Spinal cord (tissue), 10 donors: Measurements from ENCODE around the gene BORCS6. TPM values are rescaled to one million over a fixed set of nuclear protein-coding genes. Genes with fewer than 3 reads are reported as not detected.
"Not testable (repeated sequence)": the region's sequence is repeated elsewhere in the genome, so short reads cannot be mapped to it uniquely, and the experiment has no call there.

Source experiments
- DNase-seq, 6 donors: peaks; one replicate each; pipeline versions ENCODE4 v3.0.0 to v3.0.0-alpha.2; 2013 to 2015; ENCODE audit warnings: low spot score in 6 of 6, low read depth in 4 of 6
- H3K27ac ChIP-seq: one replicate; pipeline ENCODE4 v1.5.1; 2013; ENCODE audit warnings: low read depth, low read length, control low read depth
- H3K27me3 ChIP-seq: one replicate; pipeline ENCODE4 v1.6.1; 2013; ENCODE audit warnings: low read length; ENCODE audit not compliant: control insufficient read depth, insufficient read depth
- H3K36me3 ChIP-seq: one replicate; pipeline ENCODE4 v1.6.1; 2013; ENCODE audit warnings: low read length; ENCODE audit not compliant: control insufficient read depth, insufficient read depth
- H3K4me1 ChIP-seq: one replicate; pipeline ENCODE4 v1.6.1; 2013; ENCODE audit warnings: low read length; ENCODE audit not compliant: control insufficient read depth, insufficient read depth
- H3K4me3 ChIP-seq: one replicate; pipeline ENCODE4 v1.5.1; 2013; ENCODE audit warnings: low read depth, low read length, control low read depth
- H3K9me3 ChIP-seq: one replicate; pipeline ENCODE4 v1.6.1; 2013; ENCODE audit warnings: low read length; ENCODE audit not compliant: control insufficient read depth, insufficient read depth
- WGBS: methylation state at CpG from one replicate; pipeline ENCODE4 v1.1.5; 2013; ENCODE audit warnings: missing lambda C conversion rate; ENCODE audit not compliant: insufficient coverage; 5-methylcytosine and 5-hydroxymethylcytosine counted together
- polyA plus RNA-seq, 2 donors: library from polyadenylated mRNA; unstranded; fragments of 120-200 nt; gene quantifications; one replicate each; pipeline ENCODE4 v1.2.1, GENCODE V29; 2013; ENCODE audit not compliant: insufficient read length in 2 of 2
- total RNA-seq, 2 donors: library from RNA; depleted of rRNA in 1 of 2; stranded (reverse); fragments of 120-200 nt in 1 of 2; fragments of >200 nt in 1 of 2; gene quantifications; one replicate each; pipeline versions ENCODE4 v1.2.3 to v1.2.4, GENCODE V29; 2013 to 2014
- donor health status: healthy.

BORCS6 gene
- total and polyA plus RNA-seq, 4 donors, result 3.7 to 6.8 (median 6.5) TPM

GRCh38 chr17:8173871-8174322 lies 16.1 kb downstream of the BORCS6 start:
- Histone ChIP-seq H3K9me3 (no peaks in the 10 kb centered on the region), H3K27ac (peak overlapping the region; percentile 97), H3K4me3 (peak overlapping the region; percentile 51), H3K36me3 (no peaks in the 10 kb centered on the region), H3K27me3 (no peaks in the 10 kb centered on the region), H3K4me1 (peaks cover 44% of the 10 kb centered on the region)
- DNase-seq, result no peak
- 0% methylated on average over 9 of the region's 14 CpGs for WGBS

DNA sequence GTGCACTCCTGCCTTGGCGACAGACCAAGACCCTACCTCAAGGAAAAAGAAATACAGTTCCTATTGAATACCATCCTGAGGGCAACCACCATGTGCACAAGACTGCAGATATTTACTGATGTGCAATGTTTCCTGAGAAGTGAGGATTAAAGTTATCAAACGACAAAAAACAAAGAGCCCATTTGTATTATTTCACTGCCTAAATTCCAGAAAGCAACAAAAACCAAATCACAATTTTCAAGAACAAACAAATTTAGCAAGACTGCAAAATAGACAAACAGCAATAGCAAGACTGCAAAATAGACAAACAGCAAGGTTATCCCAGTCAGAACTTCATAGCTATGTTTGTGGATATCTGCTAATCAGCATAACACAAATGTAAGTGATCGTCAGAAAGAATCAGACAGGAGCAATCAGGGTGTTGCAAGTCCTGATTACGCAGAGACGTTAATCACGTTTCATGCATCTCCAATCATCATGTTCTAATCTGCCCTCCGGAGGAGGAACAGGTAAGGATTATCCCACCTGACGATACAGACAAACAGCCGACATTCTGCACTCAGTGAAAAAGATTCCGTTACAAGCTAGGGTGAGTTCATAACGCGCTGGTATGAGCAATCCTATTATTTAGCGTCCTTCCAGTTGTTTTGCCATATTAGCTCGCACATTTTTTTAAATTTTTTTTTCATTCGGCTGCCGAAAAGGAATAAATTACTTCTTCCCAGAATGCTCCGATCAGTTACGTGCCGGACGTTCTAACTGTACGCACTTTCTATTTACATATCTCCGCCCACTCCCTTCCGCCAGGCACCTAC lies 16.7 kb downstream of the BORCS6 start:
- H3K4me1 ChIP-seq, result peaks cover 44% of the 10 kb centered on the region
- H3K27me3 ChIP-seq, result no peaks in the 10 kb centered on the region
- H3K27ac ChIP-seq, result peak overlapping the region; percentile 97
- H3K36me3 ChIP-seq, result no peaks in the 10 kb centered on the region
- H3K4me3 ChIP-seq, result peak overlapping the region; percentile 51
- H3K9me3 ChIP-seq, result no peaks in the 10 kb centered on the region
- WGBS, result 0% methylated on average over 18 of the region's 23 CpGs
- DNase-seq, result peak in 4 of 6 donors; percentile 87 to 99 (median 94)

DNA sequence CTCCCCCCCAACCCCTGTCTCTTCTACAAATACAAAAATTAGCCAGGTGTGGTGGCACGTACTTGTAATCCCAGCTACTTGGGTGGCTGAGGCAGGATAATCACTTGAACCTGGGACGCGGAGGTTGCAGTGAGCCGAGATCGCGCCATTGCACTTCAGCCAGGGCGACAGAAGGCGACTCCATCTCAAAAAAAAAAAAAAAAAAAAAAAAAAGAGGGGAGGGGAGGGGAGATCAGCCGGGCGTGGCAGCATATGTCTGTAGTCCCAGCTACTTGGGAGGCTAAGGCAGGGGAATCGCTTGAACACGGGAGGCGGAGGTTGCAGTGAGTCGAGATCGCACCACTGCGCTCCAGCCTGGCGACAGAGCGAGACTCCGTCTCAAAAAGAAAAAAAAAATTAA lies 19.8 kb downstream of the BORCS6 start:
- H3K27me3 ChIP-seq, H3K4me3 ChIP-seq, H3K27ac ChIP-seq, H3K36me3 ChIP-seq, H3K9me3 ChIP-seq, DNase-seq: not testable (repeated sequence)
- peaks cover 22% of the 10 kb centered on the region for H3K4me1 ChIP-seq
- WGBS, result no CpG with 5 or more reads among the region's 19 CpGs

GRCh38 chr17:8167526-8167925 lies 22.5 kb downstream of the BORCS6 start:
- no peak for DNase-seq
- H3K4me3 ChIP-seq, result no peak overlapping the region
- WGBS, result 47% methylated on average over 2 of the region's 3 CpGs
- H3K27ac ChIP-seq, result no peak overlapping the region
- H3K4me1 ChIP-seq, result peaks cover 30% of the 10 kb centered on the region
- H3K36me3 ChIP-seq, result no peaks in the 10 kb centered on the region
- H3K9me3 ChIP-seq, result no peaks in the 10 kb centered on the region
- H3K27me3 ChIP-seq, result no peaks in the 10 kb centered on the region

DNA sequence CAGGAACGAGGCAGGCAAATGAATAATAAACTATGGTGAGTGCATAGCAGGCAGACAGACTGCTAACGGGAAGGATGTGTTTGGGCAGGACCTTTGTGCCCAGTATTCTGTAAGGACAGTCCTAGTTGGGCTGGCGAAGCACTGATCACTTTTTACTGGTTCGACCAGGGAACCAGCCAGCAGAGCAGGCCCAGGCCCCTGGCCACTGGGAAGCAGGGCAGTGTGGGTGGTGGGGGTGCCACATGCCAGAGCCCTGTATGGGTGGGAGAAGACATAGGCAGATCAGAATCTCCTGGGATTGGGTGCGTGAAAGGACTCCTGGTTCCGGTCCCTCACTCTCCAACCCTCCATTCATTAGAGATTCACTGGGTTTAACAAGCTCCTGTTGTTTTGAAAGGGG lies 23.2 kb downstream of the BORCS6 start:
- H3K9me3 ChIP-seq, result no peaks in the 10 kb centered on the region
- H3K27me3 ChIP-seq, result no peaks in the 10 kb centered on the region
- WGBS, result 93% methylated on average over 4 of the region's 6 CpGs
- peaks cover 31% of the 10 kb centered on the region for H3K4me1 ChIP-seq
- no peak overlapping the region for H3K4me3 ChIP-seq
- H3K36me3 ChIP-seq, result peaks cover 6% of the 10 kb centered on the region
- DNase-seq, result no peak
- H3K27ac ChIP-seq, result no peak overlapping the region

GRCh38 chr17:8164815-8165131 lies 25.2 kb downstream of the BORCS6 start:
- 59% methylated on average over 2 of the region's 6 CpGs for WGBS
- H3K4me3 ChIP-seq, result no peak overlapping the region
- H3K27me3 ChIP-seq, result no peaks in the 10 kb centered on the region
- peaks cover 45% of the 10 kb centered on the region for H3K4me1 ChIP-seq
- no peaks in the 10 kb centered on the region for H3K9me3 ChIP-seq
- DNase-seq, result no peak
- peaks cover 26% of the 10 kb centered on the region for H3K36me3 ChIP-seq
- peak overlapping the region; percentile 95 for H3K27ac ChIP-seq

GRCh38 chr17:8163978-8164814 lies 25.8 kb downstream of the BORCS6 start:
- peak overlapping the region; percentile 95 for H3K4me3 ChIP-seq
- no peaks in the 10 kb centered on the region for H3K27me3 ChIP-seq
- H3K4me1 ChIP-seq, result peaks cover 51% of the 10 kb centered on the region
- peaks cover 32% of the 10 kb centered on the region for H3K36me3 ChIP-seq
- H3K27ac ChIP-seq, result peak overlapping the region; percentile 95
- peak in 2 of 6 donors; percentile 47 to 57 for DNase-seq
- H3K9me3 ChIP-seq, result no peaks in the 10 kb centered on the region
- 20% methylated on average over 1 of the region's 13 CpGs for WGBS

GRCh38 chr17:8162997-8163977 lies 26.7 kb downstream of the BORCS6 start:
- WGBS, result under 1% methylated on average over 48 of the region's 55 CpGs
- Histone ChIP-seq H3K36me3 (peaks cover 38% of the 10 kb centered on the region), H3K9me3 (no peaks in the 10 kb centered on the region), H3K4me1 (peaks cover 57% of the 10 kb centered on the region), H3K27ac (peak overlapping the region; percentile 95), H3K4me3 (peak overlapping the region; percentile 95), H3K27me3 (no peaks in the 10 kb centered on the region)
- DNase-seq, result peak in 3 of 6 donors; percentile 68 to 93 (median 81)
